D721Med (cell line): ENCODE data around the gene COX15.

ENCODE experiments used
- DNase-seq: peaks from one replicate; pipeline ENCODE4 v3.0.0; 2011; ENCODE audit warnings: low spot score; ENCODE audit not compliant: insufficient read length
- FAIRE-seq: peaks from 2 replicates; lab custom pipeline; 2011; peaks lifted over from hg19 to GRCh38; lab: Jason Lieb, UNC
- CTCF ChIP-seq: IDR thresholded peaks from 2 replicates; pipeline ENCODE4 v1.5.1; 2012; ENCODE audit warnings: mild to moderate bottlenecking, control low read depth; ENCODE audit not compliant: insufficient read depth; ENCODE audit errors: missing control alignments

COX15 gene

GRCh38 chr10:99768556-99768955 lies 36.6 kb upstream of the COX15 start:
- TF ChIP-seq CTCF, result no peak
- DNase-seq, result no peak
- FAIRE-seq, result no peak

GRCh38 chr10:99767901-99768300 lies 36.0 kb upstream of the COX15 start:
- DNase-seq (no peak), FAIRE-seq (no peak)

GRCh38 chr10:99766302-99766681 lies 34.4 kb upstream of the COX15 start:
- DNase-seq (no peak), FAIRE-seq (no peak)
- TF ChIP-seq CTCF, result no peak

More at GRCh38 chr10:99767901-99768300, 36.0 kb upstream of the COX15 start:
- TF ChIP-seq CTCF, result no peak

GRCh38 chr10:99765672-99766301 lies 33.9 kb upstream of the COX15 start:
- TF ChIP-seq CTCF, result no peak
- FAIRE-seq, result no peak

GRCh38 chr10:99761365-99761764 lies 29.4 kb upstream of the COX15 start:
- TF ChIP-seq CTCF, result no peak
- FAIRE-seq, result no peak

More at GRCh38 chr10:99765672-99766301, 33.9 kb upstream of the COX15 start:
- DNase-seq, result no peak

GRCh38 chr10:99760321-99760720 lies 28.4 kb upstream of the COX15 start:
- DNase-seq (no peak), FAIRE-seq (no peak)
- no peak for TF ChIP-seq CTCF

More at GRCh38 chr10:99761365-99761764, 29.4 kb upstream of the COX15 start:
- no peak for DNase-seq

- DNase-seq (no peak), FAIRE-seq (no peak)
- TF ChIP-seq CTCF, result no peak
Observed at GRCh38 chr10:99758211-99758891, 26.4 kb upstream of the COX15 start.
